ENCODE results near the gene SLC15A1. TPM values are rescaled to one million over a fixed set of nuclear protein-coding genes. Genes with fewer than 3 reads are reported as not detected.
"Not testable (repeated sequence)": the region's sequence is repeated elsewhere in the genome, so short reads cannot be mapped to it uniquely, and the experiment has no call there.

Gene SLC15A1
- total RNA-seq, 4 donors from 2014 or later: 0.19 to 5.3 (median 2.3) TPM

DNA sequence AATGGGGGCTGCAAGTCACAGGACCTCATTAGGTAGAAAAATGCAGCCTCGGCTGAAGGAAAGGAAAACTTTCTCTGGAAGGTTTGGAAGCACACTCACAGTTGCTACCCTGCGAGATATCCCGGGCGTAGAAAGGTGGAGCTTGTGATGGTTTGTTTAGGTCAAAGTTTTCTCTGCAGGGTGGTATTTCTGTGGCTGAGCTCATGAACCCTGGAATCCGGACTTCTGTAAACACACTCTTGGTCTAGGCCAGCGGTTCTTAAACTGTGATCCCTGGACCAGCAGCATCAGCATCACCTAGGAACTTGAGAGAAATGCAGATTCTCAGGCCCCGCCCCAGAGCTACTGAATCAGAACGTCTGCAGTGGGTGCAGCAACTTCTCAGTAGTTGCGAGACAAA is 3.3 kb upstream of the SLC15A1 start:
- no peak for TF ChIP-seq POLR2A (IDR thresholded peaks at IDR 0.05)
- TF ChIP-seq, protein P1, sequence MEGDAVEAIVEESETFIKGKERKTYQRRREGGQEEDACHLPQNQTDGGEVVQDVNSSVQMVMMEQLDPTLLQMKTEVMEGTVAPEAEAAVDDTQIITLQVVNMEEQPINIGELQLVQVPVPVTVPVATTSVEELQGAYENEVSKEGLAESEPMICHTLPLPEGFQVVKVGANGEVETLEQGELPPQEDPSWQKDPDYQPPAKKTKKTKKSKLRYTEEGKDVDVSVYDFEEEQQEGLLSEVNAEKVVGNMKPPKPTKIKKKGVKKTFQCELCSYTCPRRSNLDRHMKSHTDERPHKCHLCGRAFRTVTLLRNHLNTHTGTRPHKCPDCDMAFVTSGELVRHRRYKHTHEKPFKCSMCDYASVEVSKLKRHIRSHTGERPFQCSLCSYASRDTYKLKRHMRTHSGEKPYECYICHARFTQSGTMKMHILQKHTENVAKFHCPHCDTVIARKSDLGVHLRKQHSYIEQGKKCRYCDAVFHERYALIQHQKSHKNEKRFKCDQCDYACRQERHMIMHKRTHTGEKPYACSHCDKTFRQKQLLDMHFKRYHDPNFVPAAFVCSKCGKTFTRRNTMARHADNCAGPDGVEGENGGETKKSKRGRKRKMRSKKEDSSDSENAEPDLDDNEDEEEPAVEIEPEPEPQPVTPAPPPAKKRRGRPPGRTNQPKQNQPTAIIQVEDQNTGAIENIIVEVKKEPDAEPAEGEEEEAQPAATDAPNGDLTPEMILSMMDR (IDR thresholded peaks at IDR 0.05): no peak
- WGBS, 2 donors: 81 to 84% methylated on average over 9 of the region's 9 CpGs
- Histone ChIP-seq H3K36me3 (no peaks in the 10 kb centered on the region), H3K9me3 (peaks cover 0 to 12% (median 0%) of the 10 kb centered on the region in 3 donors), H3K4me1 (peaks cover 8 to 16% (median 11%) of the 10 kb centered on the region in 3 donors), H3K27ac (no peak overlapping the region), H3K4me3 (no peak overlapping the region), H3K27me3 (peaks cover 0 to 47% (median 11%) of the 10 kb centered on the region in 4 donors)
- intact Hi-C loops (cut with DNase I): no loop called here
- no peak for DNase-seq

- Histone ChIP-seq H3K27me3 (peaks cover 0 to 53% (median 11%) of the 10 kb centered on the region in 4 donors), H3K27ac (no peak overlapping the region), H3K36me3 (no peaks in the 10 kb centered on the region), H3K4me3 (no peak overlapping the region), H3K4me1 (peaks cover 8 to 16% (median 11%) of the 10 kb centered on the region in 3 donors), H3K9me3 (peaks cover 0 to 12% (median 0%) of the 10 kb centered on the region in 3 donors)
- intact Hi-C loops (cut with DNase I): no loop called here
- TF ChIP-seq, protein P1 (IDR thresholded peaks at IDR 0.05): no peak
- TF ChIP-seq POLR2A (IDR thresholded peaks at IDR 0.05): no peak
- WGBS, 2 donors: 63 to 78% methylated on average over 2 of the region's 2 CpGs
- no peak for DNase-seq
These were observed 2.6 kb upstream of the SLC15A1 start for GRCh38 chr13:98755116-98755515.

- 81 to 93% methylated on average over 4 of the region's 4 CpGs for WGBS, 2 donors
- Histone ChIP-seq H3K4me1 (peaks cover 8 to 16% (median 11%) of the 10 kb centered on the region in 3 donors), H3K27me3 (peaks cover 0 to 59% (median 11%) of the 10 kb centered on the region in 4 donors)
- intact Hi-C loops (cut with DNase I): loop anchor here (5.0 kb wide), 1 partner anchor 83 kb away; no protein-coding TSS in a partner anchor
- not testable (repeated sequence) for DNase-seq, H3K9me3 ChIP-seq, H3K36me3 ChIP-seq, H3K4me3 ChIP-seq, H3K27ac ChIP-seq
These were observed 2.0 kb upstream of the SLC15A1 start for GRCh38 chr13:98754468-98754867.

DNA sequence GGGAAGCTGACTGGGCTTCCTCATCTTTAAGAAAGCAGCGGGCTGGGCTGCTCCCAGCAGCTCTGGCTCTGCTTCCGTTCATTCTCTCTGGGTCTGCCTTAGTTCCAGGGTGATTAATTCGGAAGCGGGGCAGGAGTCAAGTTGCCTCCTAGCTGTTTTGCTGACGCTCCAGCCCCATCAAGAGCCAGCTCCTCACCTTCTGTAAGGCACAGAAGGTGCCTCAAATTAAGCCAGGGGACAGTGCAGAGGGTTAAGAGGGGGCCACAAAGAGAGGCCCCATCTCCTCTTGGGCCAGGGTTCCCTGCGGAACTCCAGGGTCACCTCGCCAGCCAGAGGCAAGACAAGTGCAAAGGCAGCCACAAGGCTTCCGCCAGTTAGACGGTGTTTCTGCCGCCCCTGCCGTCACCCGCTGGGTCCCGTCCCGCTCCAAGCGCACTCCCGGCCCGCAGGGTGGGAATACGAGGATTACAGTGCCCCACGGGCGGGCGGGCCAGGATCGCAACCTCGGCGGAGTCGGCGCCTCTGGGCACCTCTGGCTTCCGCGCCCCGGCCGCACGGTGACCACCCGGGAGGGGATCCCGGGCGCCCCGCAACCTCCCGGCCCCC is 508 bp downstream of the SLC15A1 start:
- Histone ChIP-seq H3K36me3 (no peaks in the 10 kb centered on the region), H3K9me3 (peaks cover 0 to 8% (median 0%) of the 10 kb centered on the region in 3 donors), H3K27ac (no peak overlapping the region), H3K27me3 (peaks cover 0 to 65% (median 11%) of the 10 kb centered on the region in 4 donors), H3K4me1 (peaks cover 8 to 16% (median 11%) of the 10 kb centered on the region in 3 donors), H3K4me3 (peak overlapping the region; percentile 22 to 68 (median 38))
- intact Hi-C loops (cut with DNase I): loop anchor here (5.0 kb wide), 1 partner anchor 85 kb away; no protein-coding TSS in a partner anchor
- DNase-seq: no peak
- WGBS, 2 donors: no CpG with 5 or more reads among the region's 36 CpGs
- TF ChIP-seq, protein P1 (IDR thresholded peaks at IDR 0.05): no peak
- TF ChIP-seq POLR2A (IDR thresholded peaks at IDR 0.05): no peak

DNA sequence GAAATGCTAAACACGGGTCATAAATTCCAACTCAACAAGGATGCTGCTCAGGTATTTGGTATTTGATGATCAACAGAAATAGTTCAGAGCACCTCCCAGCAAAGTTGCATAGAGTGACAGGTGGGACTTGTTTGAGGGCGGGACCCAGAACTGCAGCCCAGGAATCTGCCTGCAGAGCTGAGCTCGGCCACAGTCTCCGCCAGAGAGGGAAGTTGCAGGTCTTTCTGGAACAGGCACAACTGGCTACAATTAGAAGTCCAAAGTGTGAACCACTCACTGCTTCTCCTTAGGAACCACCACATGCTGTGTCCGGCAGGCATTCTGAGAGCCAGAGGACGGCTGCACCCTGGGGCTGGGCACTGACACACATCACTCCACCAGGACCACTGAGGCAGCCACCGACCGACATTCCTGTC is 1.1 kb downstream of the SLC15A1 start:
- WGBS, 2 donors: 46 to 48% methylated on average over 2 to 5 of the region's 8 CpGs
- Histone ChIP-seq H3K4me1 (peaks cover 8 to 16% (median 11%) of the 10 kb centered on the region in 3 donors), H3K27me3 (peaks cover 0 to 65% (median 11%) of the 10 kb centered on the region in 4 donors), H3K27ac (no peak overlapping the region), H3K36me3 (no peaks in the 10 kb centered on the region), H3K4me3 (no peak overlapping the region), H3K9me3 (peaks cover 0 to 8% (median 0%) of the 10 kb centered on the region in 3 donors)
- intact Hi-C loops (cut with DNase I): loop anchor here (5.0 kb wide), 1 partner anchor 86 kb away; no protein-coding TSS in a partner anchor
- TF ChIP-seq, protein P1 (IDR thresholded peaks at IDR 0.05): no peak
- TF ChIP-seq POLR2A (IDR thresholded peaks at IDR 0.05): no peak
- no peak for DNase-seq

Data from esophagus squamous epithelium (tissue), 5 donors.